Measurements from ENCODE around the gene ZNF546.
A peak's percentile ranks its signal among the peaks of the same experiment; 100 is the strongest.
"Not testable (repeated sequence)": the region's sequence is repeated elsewhere in the genome, so short reads cannot be mapped to it uniquely, and the experiment has no call there.

The ZNF546 gene

GRCh38 chr19:39987167-39987566 lies 9.7 kb upstream of the ZNF546 start:
- no peak for DNase-seq

- no peak for DNase-seq
Observed at GRCh38 chr19:39987596-39987995, 9.3 kb upstream of the ZNF546 start.

DNA sequence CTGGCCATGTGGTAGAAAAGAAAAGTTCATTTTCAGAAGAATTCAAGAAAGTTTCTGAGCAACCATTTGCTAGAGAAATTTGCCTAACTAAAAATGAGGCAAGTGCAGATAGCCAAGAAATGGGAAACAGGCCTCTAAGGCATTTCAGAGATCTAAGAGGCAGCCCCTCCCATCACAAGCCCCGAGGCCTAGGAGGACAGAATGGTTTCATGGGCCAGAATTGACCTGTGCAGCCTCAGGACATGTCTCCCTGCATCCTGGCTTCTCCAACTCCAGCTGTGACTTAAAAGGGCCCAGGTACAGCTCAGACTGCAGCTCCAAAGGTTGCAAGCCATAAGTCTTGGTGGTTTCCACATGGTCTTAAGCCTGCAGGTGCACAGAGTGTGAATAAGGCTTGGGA lies 3.3 kb upstream of the ZNF546 start:
- no peak for DNase-seq

DNA sequence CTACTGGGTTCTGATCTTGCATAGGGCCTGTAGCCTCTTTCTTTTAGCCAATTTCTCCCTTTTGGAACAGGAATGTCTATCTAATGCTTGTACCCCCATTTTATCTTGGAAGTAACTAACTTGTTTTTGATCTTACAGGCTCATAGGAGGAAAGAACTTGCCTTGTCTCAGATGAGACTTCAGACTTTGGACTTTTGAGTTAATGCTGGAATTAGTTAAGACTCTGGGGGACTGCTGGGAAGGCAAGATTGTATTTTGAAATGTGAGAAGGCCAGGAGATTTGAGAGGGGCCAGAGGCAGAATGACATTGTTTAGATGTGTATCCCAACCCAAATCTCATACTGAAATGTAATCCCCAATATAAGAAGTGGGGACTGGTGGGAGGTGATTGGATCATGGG lies 2.5 kb upstream of the ZNF546 start:
- no peak for DNase-seq

- no peak for DNase-seq
Observed at GRCh38 chr19:39995794-39996193, 1.1 kb upstream of the ZNF546 start.

DNA sequence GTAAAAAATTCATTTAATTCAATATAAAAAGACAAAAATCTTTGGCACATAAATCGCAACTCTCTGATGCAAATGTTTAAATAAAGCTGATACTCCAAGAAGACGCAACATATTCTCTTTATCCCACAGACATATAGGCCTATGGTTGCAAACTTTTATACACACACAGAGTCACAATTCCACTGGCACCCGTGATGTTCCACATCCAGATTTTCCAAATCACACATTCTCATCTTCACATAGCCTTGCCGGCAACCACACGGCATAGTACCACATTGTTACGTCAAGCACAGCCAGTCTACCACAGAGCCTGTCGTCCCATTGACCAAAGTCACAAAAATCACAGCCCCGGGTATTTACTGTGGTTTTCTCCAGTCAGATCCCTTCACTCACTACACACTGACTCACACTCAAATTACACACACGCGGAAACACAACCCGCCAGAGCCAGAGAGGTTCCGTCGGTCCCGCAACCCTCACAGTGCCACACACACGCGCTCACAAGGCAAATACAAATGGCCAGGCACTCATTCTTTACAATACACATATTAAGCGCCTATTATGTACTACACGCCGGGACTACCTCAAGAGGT lies 546 bp upstream of the ZNF546 start:
- DNase-seq: peak in 1 of 4 experiments; percentile 39

- no peak for DNase-seq
Observed at GRCh38 chr19:39997638-39998216, 867 bp downstream of the ZNF546 start.

GRCh38 chr19:39998501-39998900 lies 1.6 kb downstream of the ZNF546 start:
- no peak for DNase-seq

DNA sequence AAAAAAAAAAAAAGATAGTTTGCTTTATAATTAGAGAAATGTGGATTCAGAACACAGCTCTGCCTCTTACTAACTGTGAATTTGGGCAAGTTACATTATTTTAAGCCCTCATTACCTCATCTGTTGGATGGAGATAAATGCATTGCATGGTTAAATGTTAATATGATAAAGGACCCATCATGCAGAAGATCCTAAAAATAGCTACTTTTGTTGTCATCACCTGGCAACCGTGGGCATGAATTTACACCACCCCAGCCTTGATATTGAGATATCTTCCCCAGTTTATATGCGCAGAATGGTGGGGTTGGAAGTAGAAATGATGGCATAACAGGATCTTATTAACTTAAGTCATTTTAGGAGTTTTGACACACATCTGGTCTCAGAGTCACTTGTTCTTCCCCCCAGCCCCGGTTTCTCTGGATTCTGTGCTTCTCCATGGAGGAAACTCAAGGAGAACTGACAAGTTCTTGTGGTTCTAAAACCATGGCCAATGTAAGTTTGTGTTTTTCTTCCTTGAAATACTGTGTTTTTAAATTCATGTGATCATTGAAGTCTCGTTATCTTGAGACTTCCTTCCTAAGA lies 8.9 kb downstream of the ZNF546 start:
- DNase-seq: no peak

GRCh38 chr19:40006273-40006691 lies 9.4 kb downstream of the ZNF546 start:
- DNase-seq: no peak

DNA sequence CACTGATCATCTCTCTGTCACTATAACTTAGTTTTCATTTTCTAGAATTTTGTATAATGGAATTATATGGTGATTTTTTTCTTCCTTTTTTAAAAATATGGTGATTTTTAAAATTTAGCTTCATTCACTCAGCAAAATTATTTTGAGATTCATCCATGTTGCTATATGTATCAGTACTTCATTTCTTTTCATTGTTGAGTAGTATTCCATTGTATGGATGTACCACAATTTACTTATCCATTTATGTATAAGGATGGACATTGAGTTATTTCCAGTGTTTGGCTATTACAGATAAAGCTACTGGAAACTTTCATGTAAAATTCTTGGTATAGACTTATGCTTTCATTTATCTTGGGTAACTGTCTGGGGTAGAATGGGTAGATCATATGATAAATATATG lies 12.8 kb downstream of the ZNF546 start:
- no peak for DNase-seq

GRCh38 chr19:40013991-40014390 lies 17.1 kb downstream of the ZNF546 start:
- DNase-seq: no peak

- DNase-seq: no peak
Observed at GRCh38 chr19:40023969-40024368, 27.1 kb downstream of the ZNF546 start.

- DNase-seq: no peak
Observed at GRCh38 chr19:40025938-40026596, 29.2 kb downstream of the ZNF546 start.

- no peak for DNase-seq
Observed at GRCh38 chr19:40026597-40026970, 29.7 kb downstream of the ZNF546 start.

- no peak for DNase-seq
Observed at GRCh38 chr19:40033989-40034560, 37.2 kb downstream of the ZNF546 start.

DNA sequence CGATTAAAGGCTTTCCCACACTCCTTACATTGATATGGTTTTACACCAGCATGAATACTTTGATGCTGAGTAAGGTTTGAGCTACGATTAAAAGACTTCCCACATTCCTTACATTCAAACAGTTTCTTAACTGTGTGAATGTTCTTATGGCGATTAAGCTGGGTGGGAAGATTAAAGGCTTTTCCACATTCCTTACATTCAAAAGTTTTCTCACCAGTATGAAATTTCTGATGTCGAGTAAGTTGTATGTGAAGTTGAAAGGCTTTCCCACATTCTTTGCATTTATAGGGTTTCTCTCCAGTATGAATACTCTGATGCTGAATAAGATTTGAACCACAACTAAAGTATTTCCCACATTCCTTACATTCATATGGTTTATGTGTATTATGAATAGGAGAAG lies 39.1 kb downstream of the ZNF546 start:
- DNase-seq: no peak

GRCh38 chr19:40038047-40038446 lies 41.2 kb downstream of the ZNF546 start:
- not testable (repeated sequence) for DNase-seq

DNA sequence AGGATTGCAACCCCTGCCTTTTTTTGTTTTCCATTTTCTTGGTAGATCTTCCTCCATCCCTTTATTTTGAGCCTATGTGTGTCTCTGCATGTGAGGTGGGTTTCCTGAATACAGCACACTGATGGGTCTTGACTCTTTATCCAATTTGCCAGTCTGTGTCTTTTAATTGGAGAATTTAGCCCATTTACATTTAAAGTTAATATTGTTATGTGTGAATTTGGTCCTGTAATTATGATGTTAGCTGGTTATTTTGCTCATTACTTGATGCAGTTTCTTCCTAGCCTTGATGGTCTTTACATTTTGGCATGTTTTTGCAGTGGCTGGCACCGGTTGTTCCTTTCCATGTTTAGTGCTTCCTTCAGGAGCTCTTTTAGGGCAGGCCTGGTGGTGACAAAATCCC lies 44.9 kb downstream of the ZNF546 start:
- DNase-seq: not testable (repeated sequence)

DNA sequence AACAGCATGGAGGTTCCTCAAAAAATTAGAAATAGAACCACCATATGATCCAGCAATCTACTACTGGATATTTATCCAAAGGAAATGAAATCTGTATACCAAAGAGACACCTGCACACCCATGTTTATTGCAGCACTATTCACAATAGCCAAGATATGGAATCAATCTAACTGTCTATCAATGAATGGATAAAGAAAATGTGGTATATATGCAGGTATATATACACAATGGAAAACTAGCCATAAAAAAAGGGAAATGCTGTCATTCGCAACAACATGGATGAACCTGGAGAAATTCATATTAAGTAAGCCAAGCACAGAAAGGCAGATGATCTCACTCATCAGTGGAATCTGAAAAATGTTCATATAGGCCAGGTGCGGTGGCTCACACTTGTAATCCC lies 56.6 kb downstream of the ZNF546 start:
- DNase-seq: no peak

- no peak for DNase-seq
Observed at GRCh38 chr19:40054632-40055031, 57.8 kb downstream of the ZNF546 start.

- DNase-seq: no peak
Observed at GRCh38 chr19:40055049-40055448, 58.2 kb downstream of the ZNF546 start.

DNA sequence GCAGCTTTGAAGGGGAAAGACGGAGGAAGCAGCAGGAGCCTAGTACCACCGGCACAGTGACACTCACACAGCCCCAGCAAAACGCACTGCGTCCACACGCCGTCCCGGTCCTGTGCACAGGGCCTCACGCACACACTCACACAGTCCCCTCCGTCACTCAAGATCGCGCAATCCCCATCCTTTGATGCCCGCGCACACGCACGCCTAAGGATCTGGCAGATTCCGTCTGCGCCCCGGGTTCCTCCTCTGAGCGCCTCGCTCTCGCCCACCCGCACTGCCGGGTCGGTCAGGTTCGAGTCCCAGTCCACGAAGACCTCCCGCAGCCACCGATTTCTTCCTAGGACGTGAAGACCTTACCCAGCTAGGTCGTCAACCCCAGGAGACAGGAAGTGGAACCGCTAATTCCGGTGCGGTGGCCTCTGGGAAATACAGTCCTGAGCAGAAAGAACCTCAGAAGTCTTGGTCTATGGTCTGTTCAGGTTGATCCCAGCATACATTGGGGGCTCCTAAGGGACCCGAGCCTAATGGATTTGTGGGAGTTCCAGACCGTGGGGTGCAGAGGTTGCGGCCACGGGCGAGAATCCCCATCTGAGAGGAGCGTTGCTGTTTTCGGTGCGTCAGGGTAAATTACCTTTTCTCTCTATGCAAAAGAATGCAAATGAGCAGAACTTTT lies 59.1 kb downstream of the ZNF546 start, which contains the start of gene ZNF780B:
ZNF780B (minus strand) TSS at position 400 of the 673 bp plus-strand sequence. CDS start 5,899 bp downstream, outside the sequence.
- peak; percentile 32 to 51 (median 38) for DNase-seq

All from activated naive CD4-positive, alpha-beta T cell (primary cell).